NCI-H2029 (cell line): Measurements from ENCODE around the gene CELA2B.
"Not testable (repeated sequence)": the region's sequence is repeated elsewhere in the genome, so short reads cannot be mapped to it uniquely, and the experiment has no call there.

Experiments
- DNase-seq: peaks from one replicate; lab custom pipeline; 2025; lab: John Stamatoyannopoulos, UW

CELA2B gene

GRCh38 chr1:15475752-15476314, at the start of gene CELA2B:
CELA2B (plus strand) TSS chr1:15476104; CDS start chr1:15476126, 22 bp downstream.
- DNase-seq = no peak

GRCh38 chr1:15426492-15427279, 49.2 kb upstream of the CELA2B start:
- no peak for DNase-seq

GRCh38 chr1:15427280-15427666, 48.6 kb upstream of the CELA2B start:
- DNase-seq = no peak

GRCh38 chr1:15428252-15428651, 47.7 kb upstream of the CELA2B start:
- DNase-seq = not testable (repeated sequence)

GRCh38 chr1:15428815-15429435, 47.0 kb upstream of the CELA2B start:
- DNase-seq = no peak

GRCh38 chr1:15429701-15430149, 46.2 kb upstream of the CELA2B start:
- no peak for DNase-seq

- no peak for DNase-seq
Observed at GRCh38 chr1:15430787-15431570, 44.9 kb upstream of the CELA2B start.

GRCh38 chr1:15431571-15431948, 44.3 kb upstream of the CELA2B start:
- DNase-seq = no peak

GRCh38 chr1:15432324-15432723, 43.6 kb upstream of the CELA2B start:
- DNase-seq = no peak

GRCh38 chr1:15433471-15433870, 42.4 kb upstream of the CELA2B start:
- no peak for DNase-seq

GRCh38 chr1:15434739-15435138, 41.2 kb upstream of the CELA2B start:
- not testable (repeated sequence) for DNase-seq

- no peak for DNase-seq
Observed at GRCh38 chr1:15435239-15436077, 40.4 kb upstream of the CELA2B start.

- DNase-seq = no peak
Observed at GRCh38 chr1:15436881-15437442, 38.9 kb upstream of the CELA2B start.

GRCh38 chr1:15439325-15439724, 36.6 kb upstream of the CELA2B start:
- DNase-seq = no peak

GRCh38 chr1:15440357-15440756, 35.5 kb upstream of the CELA2B start:
- no peak for DNase-seq

- no peak for DNase-seq
Observed at GRCh38 chr1:15441247-15441646, 34.7 kb upstream of the CELA2B start.

GRCh38 chr1:15442119-15442518, 33.8 kb upstream of the CELA2B start:
- no peak for DNase-seq

GRCh38 chr1:15442759-15443158, 33.1 kb upstream of the CELA2B start:
- no peak for DNase-seq

- DNase-seq = no peak
Observed at GRCh38 chr1:15443281-15443680, 32.6 kb upstream of the CELA2B start.

- DNase-seq = no peak
Observed at GRCh38 chr1:15444468-15445389, 31.2 kb upstream of the CELA2B start.
